ENCODE measurements around the gene SLC12A8.

DNA sequence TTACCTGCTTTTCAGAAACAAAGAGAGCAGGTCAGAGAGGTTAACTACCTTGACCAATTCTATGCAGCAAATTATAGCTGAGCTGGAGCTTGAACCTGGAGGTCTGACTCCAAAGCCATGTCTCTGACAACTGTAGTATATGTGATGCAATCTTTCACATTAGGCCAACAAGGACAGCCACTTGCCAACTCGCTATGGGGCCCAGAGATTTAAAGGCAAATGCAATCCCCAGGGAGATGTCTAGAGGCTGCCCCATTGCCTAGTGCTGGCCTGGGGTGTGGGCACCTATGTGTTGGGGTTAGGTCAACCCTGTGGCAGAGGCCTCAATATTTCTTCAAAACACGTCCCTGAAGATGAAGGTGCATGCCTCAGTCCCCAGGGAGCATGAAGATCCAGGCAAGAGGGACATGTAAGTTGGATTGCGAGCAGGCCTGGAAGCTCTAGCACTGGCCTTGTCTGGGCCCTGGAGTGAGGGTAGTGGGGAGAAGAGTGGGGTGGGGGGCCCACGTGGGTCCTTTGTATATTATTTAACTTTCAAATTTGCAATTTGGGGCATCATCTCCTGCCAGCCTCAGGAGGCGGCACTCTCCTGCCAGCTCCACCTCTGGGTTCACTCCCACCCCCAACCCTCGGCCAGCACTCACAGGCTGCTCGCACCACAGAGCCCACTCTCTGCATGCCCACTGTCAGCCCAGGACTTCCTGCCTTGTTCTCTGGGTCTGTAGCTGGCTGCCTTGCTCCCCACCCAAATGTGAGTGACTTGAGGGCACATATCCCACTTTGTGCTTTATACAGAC, 64.3 kb downstream of the SLC12A8 start:
- TF ChIP-seq POLR2AphosphoS5 (IDR thresholded peaks at IDR 0.05; ENCODE audit: low read depth, low read length) (no peak), POU2F2 (IDR thresholded peaks at IDR 0.05; ENCODE audit: low read depth, low read length) (no peak), POLR2A (IDR thresholded peaks at IDR 0.05; ENCODE audit: low read depth, low read length) (no peak), TAF1 (IDR thresholded peaks at IDR 0.05; ENCODE audit: low read depth, low read length) (no peak), SPI1 (IDR thresholded peaks at IDR 0.05; ENCODE audit: low read depth, low read length) (no peak), PAX5 (IDR thresholded peaks at IDR 0.05; ENCODE audit: insufficient read depth, low read length, severe bottlenecking) (no peak)

All from GM12891 (cell line).